ENCODE results near the gene UBE2QL1.

The UBE2QL1 gene

GRCh38 chr5:6448622-6449464 lies at the start of gene UBE2QL1:
TSS of gene UBE2QL1 (plus strand) at chr5:6448859. CDS start at chr5:6448894, 35 bp downstream.
- no peak for DNase-seq (ENCODE audit: low spot score)

GRCh38 chr5:6399980-6400910 lies 48.4 kb upstream of the UBE2QL1 start:
- DNase-seq (ENCODE audit: low spot score), result no peak

GRCh38 chr5:6401410-6401809 lies 47.2 kb upstream of the UBE2QL1 start:
- no peak for DNase-seq (ENCODE audit: low spot score)

- DNase-seq (ENCODE audit: low spot score), result no peak
Observed at GRCh38 chr5:6402939-6403338, 45.7 kb upstream of the UBE2QL1 start.

- no peak for DNase-seq (ENCODE audit: low spot score)
Observed at GRCh38 chr5:6403416-6403815, 45.2 kb upstream of the UBE2QL1 start.

- no peak for DNase-seq (ENCODE audit: low spot score)
Observed at GRCh38 chr5:6404129-6404528, 44.5 kb upstream of the UBE2QL1 start.

- DNase-seq (ENCODE audit: low spot score), result no peak
Observed at GRCh38 chr5:6405591-6405990, 43.1 kb upstream of the UBE2QL1 start.

- no peak for DNase-seq (ENCODE audit: low spot score)
Observed at GRCh38 chr5:6407558-6408259, 41.0 kb upstream of the UBE2QL1 start.

- no peak for DNase-seq (ENCODE audit: low spot score)
Observed at GRCh38 chr5:6408260-6408596, 40.4 kb upstream of the UBE2QL1 start.

GRCh38 chr5:6408627-6409446 lies 39.8 kb upstream of the UBE2QL1 start:
- DNase-seq (ENCODE audit: low spot score), result no peak

- no peak for DNase-seq (ENCODE audit: low spot score)
Observed at GRCh38 chr5:6410421-6410820, 38.2 kb upstream of the UBE2QL1 start.

GRCh38 chr5:6411141-6411540 lies 37.5 kb upstream of the UBE2QL1 start:
- no peak for DNase-seq (ENCODE audit: low spot score)

GRCh38 chr5:6412811-6413210 lies 35.8 kb upstream of the UBE2QL1 start:
- no peak for DNase-seq (ENCODE audit: low spot score)

- no peak for DNase-seq (ENCODE audit: low spot score)
Observed at GRCh38 chr5:6417657-6418056, 31.0 kb upstream of the UBE2QL1 start.

- no peak for DNase-seq (ENCODE audit: low spot score)
Observed at GRCh38 chr5:6418679-6419276, 29.9 kb upstream of the UBE2QL1 start.

GRCh38 chr5:6419340-6419852 lies 29.3 kb upstream of the UBE2QL1 start:
- DNase-seq (ENCODE audit: low spot score), result peak; percentile 15

- no peak for DNase-seq (ENCODE audit: low spot score)
Observed at GRCh38 chr5:6423327-6424109, 25.1 kb upstream of the UBE2QL1 start.

- no peak for DNase-seq (ENCODE audit: low spot score)
Observed at GRCh38 chr5:6424110-6424659, 24.5 kb upstream of the UBE2QL1 start.

- no peak for DNase-seq (ENCODE audit: low spot score)
Observed at GRCh38 chr5:6424700-6425099, 24.0 kb upstream of the UBE2QL1 start.

GRCh38 chr5:6427694-6428093 lies 21.0 kb upstream of the UBE2QL1 start:
- no peak for DNase-seq (ENCODE audit: low spot score)
